Colonic mucosa (tissue), 4 donors: ENCODE measurements around the gene TMEM175. TPM values are rescaled to one million over a fixed set of nuclear protein-coding genes. Genes with fewer than 3 reads are reported as not detected.
"Not testable (repeated sequence)": the region's sequence is repeated elsewhere in the genome, so short reads cannot be mapped to it uniquely, and the experiment has no call there.

ENCODE experiments used
- DNase-seq: peaks from one replicate; pipeline ENCODE4 v3.0.0-alpha.2; 2020
- H3K27ac ChIP-seq: fragments of 200-600 bp; one replicate; pipeline ENCODE4 v1.8.0; 2021
- H3K27me3 ChIP-seq: fragments of 200-600 bp; one replicate; pipeline ENCODE4 v1.8.0; 2021
- H3K36me3 ChIP-seq: fragments of 200-600 bp; one replicate; pipeline ENCODE4 v1.8.0; 2021
- H3K4me1 ChIP-seq: fragments of 200-600 bp; one replicate; pipeline ENCODE4 v1.8.0; 2021; ENCODE audit warnings: mild to moderate bottlenecking
- H3K4me3 ChIP-seq: fragments of 200-600 bp; one replicate; pipeline ENCODE4 v1.8.0; 2021
- H3K9ac ChIP-seq, 2 donors: one replicate each; pipeline ENCODE4 v1.7.0; 2013; ENCODE audit warnings: control low read depth in 2 of 2, low read depth in 2 of 2, low read length in 2 of 2
- H3K9me3 ChIP-seq: fragments of 200-600 bp; one replicate; pipeline ENCODE4 v1.8.0; 2021
- CTCF ChIP-seq: fragments of 200-600 bp; IDR thresholded peaks from one replicate; pipeline ENCODE4 v1.8.0; 2022; ENCODE audit warnings: antibody characterized with exemption, mild to moderate bottlenecking
- intact Hi-C: fragments of 100-400 bp; cut with DNase I; formaldehyde crosslinking; loops from one replicate; pipeline ENCODE4 v1.14.1; 2022
- total RNA-seq, 2 donors: library from RNA; stranded (reverse); fragmentation: NEBNext Ultra II Directional in 1 of 2; extraction: Animal tissue kit (Norgen Biotek cat#: 25700) in 1 of 2; gene quantifications; one replicate each; pipeline ENCODE4 v1.2.1, GENCODE V29; 2021
- donor health status: healthy.
- donor health status: DM: no; HTN: no; CAD: no.
- donor health status: DM: no; HTN: no; CAD: no.

Gene TMEM175
- total RNA-seq, 2 donors from 2014 or later = 17.7 to 30.2 TPM

GRCh38 chr4:972651-973424 lies 40.6 kb downstream of the TMEM175 start:
- TF ChIP-seq CTCF = no peak
- Histone ChIP-seq H3K27ac (peak overlapping the region; percentile 59), H3K4me1 (peaks cover 20% of the 10 kb centered on the region), H3K36me3 (no peaks in the 10 kb centered on the region), H3K27me3 (no peaks in the 10 kb centered on the region), H3K4me3 (peak overlapping the region; percentile 94), H3K9me3 (no peaks in the 10 kb centered on the region), H3K9ac (peak overlapping the region; percentile 86 to 93)
- peak; percentile 55 for DNase-seq
- intact Hi-C loops = no loop called here

- peaks cover 20% of the 10 kb centered on the region for H3K4me1 ChIP-seq
- DNase-seq = peak; percentile 89
- no peaks in the 10 kb centered on the region for H3K27me3 ChIP-seq
- H3K27ac ChIP-seq = peak within 1 kb of the TSS; percentile 59
- no peaks in the 10 kb centered on the region for H3K36me3 ChIP-seq
- H3K4me3 ChIP-seq = peak within 1 kb of the TSS; percentile 94
- peak within 1 kb of the TSS; percentile 86 to 93 for H3K9ac ChIP-seq
- intact Hi-C loops = no loop called here
- H3K9me3 ChIP-seq = no peaks in the 10 kb centered on the region
- TF ChIP-seq CTCF = no peak
These were observed 41.5 kb downstream of the TMEM175 start, which contains the start of gene DGKQ for GRCh38 chr4:973431-974397. DGKQ (minus strand) TSS chr4:973569; CDS start chr4:973482, 87 bp downstream.

GRCh38 chr4:974668-975067 lies 42.4 kb downstream of the TMEM175 start:
- H3K36me3 ChIP-seq = no peaks in the 10 kb centered on the region
- DNase-seq = no peak
- no peak overlapping the region for H3K9ac ChIP-seq
- H3K9me3 ChIP-seq = no peaks in the 10 kb centered on the region
- H3K4me3 ChIP-seq = no peak overlapping the region
- intact Hi-C loops = no loop called here
- H3K27me3 ChIP-seq = no peaks in the 10 kb centered on the region
- TF ChIP-seq CTCF = no peak
- H3K27ac ChIP-seq = no peak overlapping the region
- H3K4me1 ChIP-seq = peaks cover 20% of the 10 kb centered on the region

- intact Hi-C loops, H3K4me1 ChIP-seq, H3K9me3 ChIP-seq, H3K4me3 ChIP-seq, DNase-seq, H3K27me3 ChIP-seq, H3K27ac ChIP-seq, H3K36me3 ChIP-seq, H3K9ac ChIP-seq: not testable (repeated sequence)
These were observed 43.8 kb downstream of the TMEM175 start for GRCh38 chr4:976016-976415.

GRCh38 chr4:978957-979701 lies 46.9 kb downstream of the TMEM175 start:
- no peak for DNase-seq
- TF ChIP-seq CTCF = no peak
- Histone ChIP-seq H3K27me3 (no peaks in the 10 kb centered on the region), H3K36me3 (no peaks in the 10 kb centered on the region), H3K4me1 (no peaks in the 10 kb centered on the region), H3K27ac (no peak overlapping the region), H3K9me3 (no peaks in the 10 kb centered on the region), H3K4me3 (no peak overlapping the region), H3K9ac (no peak overlapping the region)
- intact Hi-C loops = no loop called here
